ENCODE data around the gene LIN7B.
A peak's percentile ranks its signal among the peaks of the same experiment; 100 is the strongest.
"Not testable (repeated sequence)": the region's sequence is repeated elsewhere in the genome, so short reads cannot be mapped to it uniquely, and the experiment has no call there.

Gene LIN7B

DNA sequence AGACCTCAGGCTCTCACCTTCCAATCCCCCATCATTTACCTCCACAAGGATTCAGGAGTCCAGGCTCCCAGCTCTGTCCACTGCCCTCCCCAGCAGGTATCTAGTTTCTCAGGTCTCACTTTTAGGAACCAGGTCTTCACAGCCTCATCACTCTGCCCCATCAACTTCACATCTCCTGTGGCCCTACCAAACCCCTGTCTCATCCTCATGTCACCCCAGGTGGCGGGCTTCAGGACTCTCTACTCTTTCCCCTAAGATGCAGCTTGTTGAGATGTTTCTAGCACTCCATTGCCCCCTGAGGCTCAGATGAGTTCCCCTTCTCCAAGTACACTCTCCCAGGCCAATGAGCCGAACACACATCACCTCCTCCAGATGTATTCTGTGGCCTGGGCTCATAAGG lies 6.7 kb downstream of the LIN7B start:
- TF ChIP-seq, protein P1, sequence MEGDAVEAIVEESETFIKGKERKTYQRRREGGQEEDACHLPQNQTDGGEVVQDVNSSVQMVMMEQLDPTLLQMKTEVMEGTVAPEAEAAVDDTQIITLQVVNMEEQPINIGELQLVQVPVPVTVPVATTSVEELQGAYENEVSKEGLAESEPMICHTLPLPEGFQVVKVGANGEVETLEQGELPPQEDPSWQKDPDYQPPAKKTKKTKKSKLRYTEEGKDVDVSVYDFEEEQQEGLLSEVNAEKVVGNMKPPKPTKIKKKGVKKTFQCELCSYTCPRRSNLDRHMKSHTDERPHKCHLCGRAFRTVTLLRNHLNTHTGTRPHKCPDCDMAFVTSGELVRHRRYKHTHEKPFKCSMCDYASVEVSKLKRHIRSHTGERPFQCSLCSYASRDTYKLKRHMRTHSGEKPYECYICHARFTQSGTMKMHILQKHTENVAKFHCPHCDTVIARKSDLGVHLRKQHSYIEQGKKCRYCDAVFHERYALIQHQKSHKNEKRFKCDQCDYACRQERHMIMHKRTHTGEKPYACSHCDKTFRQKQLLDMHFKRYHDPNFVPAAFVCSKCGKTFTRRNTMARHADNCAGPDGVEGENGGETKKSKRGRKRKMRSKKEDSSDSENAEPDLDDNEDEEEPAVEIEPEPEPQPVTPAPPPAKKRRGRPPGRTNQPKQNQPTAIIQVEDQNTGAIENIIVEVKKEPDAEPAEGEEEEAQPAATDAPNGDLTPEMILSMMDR (IDR thresholded peaks at IDR 0.05): no peak
- no peaks in the 10 kb centered on the region for H3K9me3 ChIP-seq
- peaks cover 75% of the 10 kb centered on the region for H3K27me3 ChIP-seq
- H3K4me3 ChIP-seq (ENCODE audit: low read depth in 1 of 2, low read length in 1 of 2): no peak overlapping the region
- peaks cover 22 to 33% of the 10 kb centered on the region in 2 experiments for H3K4me1 ChIP-seq (ENCODE audit: control insufficient read depth in 1 of 2, insufficient read depth in 1 of 2, low read depth in 1 of 2, low read length in 1 of 2)
- H3K36me3 ChIP-seq: no peaks in the 10 kb centered on the region
- H3K27ac ChIP-seq: no peak overlapping the region

DNA sequence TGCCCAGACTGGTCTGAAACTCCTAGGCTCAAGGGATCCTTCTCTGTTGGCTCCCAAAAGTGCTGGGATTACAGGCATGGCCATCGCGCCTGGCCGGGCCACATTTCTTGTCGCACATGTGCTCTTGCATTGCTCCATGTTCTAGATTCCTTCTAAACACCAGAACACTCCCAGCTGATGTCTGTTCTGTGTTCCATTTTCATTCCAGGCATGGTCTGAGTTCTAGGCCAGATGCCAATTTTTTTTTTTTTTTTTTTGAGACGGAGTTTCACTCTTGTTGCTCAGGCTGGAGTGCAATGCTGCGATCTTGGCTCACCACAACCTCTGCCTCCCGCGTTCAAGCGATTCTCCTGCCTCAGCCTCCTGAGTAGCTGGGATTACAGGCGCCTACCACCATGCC lies 7.7 kb downstream of the LIN7B start:
- not testable (repeated sequence) for H3K9me3 ChIP-seq; H3K4me3 ChIP-seq (ENCODE audit: low read depth in 1 of 2, low read length in 1 of 2); H3K36me3 ChIP-seq; H3K27ac ChIP-seq
- H3K27me3 ChIP-seq: peaks cover 75% of the 10 kb centered on the region
- peaks cover 14 to 24% of the 10 kb centered on the region in 2 experiments for H3K4me1 ChIP-seq (ENCODE audit: control insufficient read depth in 1 of 2, insufficient read depth in 1 of 2, low read depth in 1 of 2, low read length in 1 of 2)

DNA sequence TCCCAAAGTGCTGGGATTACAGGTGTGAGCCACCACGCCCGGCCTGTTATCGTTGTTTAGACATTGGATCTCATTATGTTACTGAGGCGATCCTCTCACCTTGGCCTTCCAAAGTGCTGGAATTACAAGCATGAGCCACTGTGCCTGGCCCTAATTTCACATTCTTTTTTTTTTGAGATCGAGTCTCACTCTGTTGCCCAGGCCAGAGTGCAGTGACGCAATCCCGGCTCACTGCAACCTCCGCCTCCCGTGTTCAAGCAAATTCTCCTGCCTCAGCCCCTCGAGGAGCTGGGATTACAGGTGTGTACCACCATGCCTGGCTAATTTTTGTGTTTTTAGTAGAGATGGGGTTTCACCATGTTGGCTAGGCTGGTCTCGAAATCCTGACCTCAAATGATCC lies 9.1 kb downstream of the LIN7B start:
- not testable (repeated sequence) for H3K36me3 ChIP-seq
- peaks cover 74% of the 10 kb centered on the region for H3K27me3 ChIP-seq

DNA sequence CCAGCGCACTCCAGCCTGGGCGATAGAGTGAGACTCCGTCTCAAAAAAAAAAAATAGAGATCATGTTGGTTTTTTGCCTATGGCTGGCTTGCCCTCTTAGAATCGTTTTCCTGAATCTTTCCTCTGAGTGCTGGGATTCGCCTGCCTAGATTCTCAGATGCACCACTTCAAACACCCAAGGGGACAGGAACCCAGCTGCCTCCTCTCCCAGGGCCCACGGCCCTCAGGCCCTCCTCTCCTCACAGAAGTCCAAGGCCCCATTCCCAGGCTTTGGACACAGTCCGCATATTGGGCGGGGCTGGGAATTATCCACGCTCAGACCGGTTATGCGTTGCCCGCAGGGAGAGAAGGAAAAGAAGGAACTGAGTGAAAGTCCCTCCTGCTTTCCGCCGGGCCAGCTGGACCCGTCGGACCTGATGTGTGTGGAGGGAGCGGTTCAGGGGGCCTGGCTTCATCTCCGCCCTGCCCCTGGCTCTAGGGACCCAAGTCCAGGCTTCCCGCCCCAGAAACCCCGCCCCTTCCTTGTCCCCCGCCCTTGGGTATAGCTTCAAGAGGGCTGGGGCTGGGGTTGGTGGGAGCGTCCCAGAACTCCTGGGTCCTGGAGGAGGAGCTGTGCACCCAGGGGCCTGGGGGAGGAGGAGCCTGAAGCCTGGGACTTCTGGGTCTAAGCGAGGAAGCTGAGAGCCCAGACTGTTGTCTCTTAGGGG lies 11.0 kb downstream of the LIN7B start:
- Histone ChIP-seq H3K9me3 (no peaks in the 10 kb centered on the region), H3K27ac (no peak overlapping the region), H3K4me1 (ENCODE audit: control insufficient read depth in 1 of 2, insufficient read depth in 1 of 2, low read depth in 1 of 2, low read length in 1 of 2) (peaks cover 5 to 10% of the 10 kb centered on the region in 2 experiments), H3K36me3 (no peaks in the 10 kb centered on the region), H3K4me3 (ENCODE audit: low read depth in 1 of 2, low read length in 1 of 2) (no peak overlapping the region), H3K27me3 (peaks cover 66% of the 10 kb centered on the region)
- TF ChIP-seq, protein P1 (IDR thresholded peaks at IDR 0.05): no peak

More for the DNA sequence above, 9.1 kb downstream of the LIN7B start:
- H3K27ac ChIP-seq; H3K9me3 ChIP-seq; H3K4me3 ChIP-seq (ENCODE audit: low read depth in 1 of 2, low read length in 1 of 2): not testable (repeated sequence)
- peaks cover 14 to 28% of the 10 kb centered on the region in 2 experiments for H3K4me1 ChIP-seq (ENCODE audit: control insufficient read depth in 1 of 2, insufficient read depth in 1 of 2, low read depth in 1 of 2, low read length in 1 of 2)

DNA sequence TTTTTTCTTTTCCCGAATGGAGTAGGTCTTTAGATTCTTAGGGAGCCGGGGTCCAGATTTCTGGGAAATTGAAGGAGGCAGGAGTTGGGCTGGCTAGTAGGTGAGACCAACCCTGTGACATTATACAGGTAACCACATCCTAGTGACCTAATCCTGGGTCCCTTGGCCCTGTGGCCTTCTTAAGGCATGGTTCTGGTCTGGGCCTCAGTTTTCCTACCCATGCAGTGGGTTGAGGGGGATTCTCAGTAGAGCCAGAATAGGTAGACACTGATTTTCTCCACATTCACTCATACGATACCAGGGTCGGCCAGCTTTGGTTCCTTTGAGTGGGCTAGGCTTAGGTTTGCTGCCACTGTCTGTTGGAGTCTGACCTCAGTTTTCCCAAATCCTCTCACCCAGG lies 12.4 kb downstream of the LIN7B start:
- H3K9me3 ChIP-seq: no peaks in the 10 kb centered on the region
- peaks cover 55% of the 10 kb centered on the region for H3K27me3 ChIP-seq
- no peak overlapping the region for H3K27ac ChIP-seq
- peaks cover 5 to 10% of the 10 kb centered on the region in 2 experiments for H3K4me1 ChIP-seq (ENCODE audit: control insufficient read depth in 1 of 2, insufficient read depth in 1 of 2, low read depth in 1 of 2, low read length in 1 of 2)
- no peaks in the 10 kb centered on the region for H3K36me3 ChIP-seq
- TF ChIP-seq, protein P1 (IDR thresholded peaks at IDR 0.05): no peak
- no peak overlapping the region for H3K4me3 ChIP-seq (ENCODE audit: low read depth in 1 of 2, low read length in 1 of 2)

DNA sequence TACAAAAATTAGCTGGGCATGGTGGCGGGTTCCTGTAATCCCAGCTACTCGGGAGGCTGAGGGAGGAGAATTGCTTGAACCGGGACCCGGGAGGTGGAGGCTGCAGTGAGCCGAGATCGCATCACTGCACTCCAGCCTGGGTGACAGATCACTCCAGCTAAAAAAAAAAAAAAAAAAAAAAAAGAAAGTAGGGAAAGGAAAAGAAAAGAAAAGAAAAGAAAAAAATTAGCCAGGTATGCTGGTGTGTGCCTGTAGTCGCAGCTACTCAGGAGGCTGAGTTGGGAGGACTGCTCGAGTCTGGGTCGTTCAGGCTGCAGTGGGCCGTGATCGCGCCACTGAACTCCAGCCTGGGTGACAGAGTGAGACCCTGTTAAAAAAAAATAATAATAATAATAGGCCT lies 13.1 kb downstream of the LIN7B start:
- H3K9me3 ChIP-seq, H3K36me3 ChIP-seq, H3K27ac ChIP-seq: not testable (repeated sequence)
- H3K4me3 ChIP-seq (ENCODE audit: low read depth in 1 of 2, low read length in 1 of 2): peak overlapping the region; percentile 58 to 73
- peaks cover 5 to 10% of the 10 kb centered on the region in 2 experiments for H3K4me1 ChIP-seq (ENCODE audit: control insufficient read depth in 1 of 2, insufficient read depth in 1 of 2, low read depth in 1 of 2, low read length in 1 of 2)
- peaks cover 54% of the 10 kb centered on the region for H3K27me3 ChIP-seq

DNA sequence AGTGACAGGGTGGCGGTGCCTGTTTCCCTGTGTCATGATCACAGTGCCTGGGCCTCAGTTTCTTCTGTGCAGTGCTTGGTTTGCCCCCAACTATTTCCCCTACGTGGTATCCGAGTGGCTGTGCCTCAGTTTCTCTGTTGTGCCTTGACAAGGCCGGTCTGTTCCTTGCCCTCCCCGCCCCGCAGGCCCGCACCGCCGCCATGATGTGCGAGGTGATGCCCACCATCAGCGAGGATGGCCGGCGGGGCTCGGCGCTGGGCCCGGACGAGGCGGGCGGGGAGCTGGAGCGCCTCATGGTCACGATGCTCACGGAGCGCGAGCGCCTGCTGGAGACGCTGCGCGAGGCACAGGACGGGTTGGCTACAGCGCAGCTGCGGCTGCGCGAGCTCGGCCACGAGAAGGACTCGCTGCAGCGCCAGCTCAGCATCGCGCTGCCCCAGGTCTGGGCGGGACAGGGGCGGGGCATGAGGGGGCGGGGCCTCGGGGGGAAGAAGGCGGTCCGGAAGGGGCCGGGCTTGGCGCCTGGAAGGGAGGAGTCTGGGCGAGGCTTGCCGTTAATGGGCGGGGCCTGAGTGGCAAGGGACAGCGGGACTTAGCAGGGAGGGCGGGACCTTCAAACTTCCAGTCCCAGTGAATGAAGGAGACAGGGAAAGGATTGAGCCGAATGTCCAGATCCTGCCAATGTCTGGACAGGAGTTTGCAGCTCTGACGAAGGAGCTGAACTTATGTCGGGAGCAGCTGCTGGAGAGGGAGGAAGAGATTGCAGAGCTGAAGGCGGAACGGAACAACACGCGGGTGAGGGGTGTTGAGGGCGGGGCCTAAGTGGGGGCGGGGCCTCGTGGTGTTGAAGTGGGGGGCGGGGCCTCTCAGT lies 13.7 kb downstream of the LIN7B start:
- Histone ChIP-seq H3K27me3 (peaks cover 54% of the 10 kb centered on the region), H3K27ac (peak overlapping the region; percentile 59), H3K4me3 (ENCODE audit: low read depth in 1 of 2, low read length in 1 of 2) (peak overlapping the region; percentile 58 to 73), H3K36me3 (no peaks in the 10 kb centered on the region), H3K9me3 (no peaks in the 10 kb centered on the region), H3K4me1 (ENCODE audit: control insufficient read depth in 1 of 2, insufficient read depth in 1 of 2, low read depth in 1 of 2, low read length in 1 of 2) (peaks cover 5 to 10% of the 10 kb centered on the region in 2 experiments)
- TF ChIP-seq, protein P1 (IDR thresholded peaks at IDR 0.05): peak; percentile 58
